Measurements from ENCODE around the gene CDC23.
"Not testable (repeated sequence)": the region's sequence is repeated elsewhere in the genome, so short reads cannot be mapped to it uniquely, and the experiment has no call there.

Gene CDC23

GRCh38 chr5:138213161-138214029, at the start of gene CDC23:
TSS of gene CDC23 (minus strand) at chr5:138213323. CDS start at chr5:138213312, 11 bp downstream.
- peak; percentile 98 for DNase-seq (ENCODE audit: low spot score)

- DNase-seq (ENCODE audit: low spot score): no peak
These were observed 45.7 kb upstream of the CDC23 start for GRCh38 chr5:138258704-138259292.

- DNase-seq (ENCODE audit: low spot score): no peak
These were observed 44.5 kb upstream of the CDC23 start for GRCh38 chr5:138257583-138257982.

- no peak for DNase-seq (ENCODE audit: low spot score)
These were observed 39.8 kb upstream of the CDC23 start for GRCh38 chr5:138252944-138253343.

- not testable (repeated sequence) for DNase-seq (ENCODE audit: low spot score)
These were observed 34.7 kb upstream of the CDC23 start for GRCh38 chr5:138247800-138248199.

- DNase-seq (ENCODE audit: low spot score): no peak
These were observed 33.7 kb upstream of the CDC23 start for GRCh38 chr5:138246822-138247221.

- DNase-seq (ENCODE audit: low spot score): no peak
These were observed 33.2 kb upstream of the CDC23 start for GRCh38 chr5:138246334-138246733.

- DNase-seq (ENCODE audit: low spot score): no peak
These were observed 32.6 kb upstream of the CDC23 start for GRCh38 chr5:138245717-138246116.

- DNase-seq (ENCODE audit: low spot score): peak; percentile 41
These were observed 30.7 kb upstream of the CDC23 start for GRCh38 chr5:138243794-138244193.

GRCh38 chr5:138241688-138242571, 28.8 kb upstream of the CDC23 start:
- no peak for DNase-seq (ENCODE audit: low spot score)

GRCh38 chr5:138240650-138241385, 27.7 kb upstream of the CDC23 start:
- DNase-seq (ENCODE audit: low spot score): no peak

GRCh38 chr5:138238034-138238433, 24.9 kb upstream of the CDC23 start:
- DNase-seq (ENCODE audit: low spot score): no peak

- DNase-seq (ENCODE audit: low spot score): no peak
These were observed 21.5 kb upstream of the CDC23 start for GRCh38 chr5:138234651-138235050.

- DNase-seq (ENCODE audit: low spot score): no peak
These were observed 20.2 kb upstream of the CDC23 start for GRCh38 chr5:138233280-138233679.

- no peak for DNase-seq (ENCODE audit: low spot score)
These were observed 18.0 kb upstream of the CDC23 start for GRCh38 chr5:138230981-138231589.

GRCh38 chr5:138230261-138230660, 17.1 kb upstream of the CDC23 start:
- DNase-seq (ENCODE audit: low spot score): no peak

GRCh38 chr5:138229387-138229786, 16.3 kb upstream of the CDC23 start:
- DNase-seq (ENCODE audit: low spot score): no peak

GRCh38 chr5:138226910-138227309, 13.8 kb upstream of the CDC23 start:
- DNase-seq (ENCODE audit: low spot score): no peak

GRCh38 chr5:138224712-138225111, 11.6 kb upstream of the CDC23 start:
- DNase-seq (ENCODE audit: low spot score): no peak

GRCh38 chr5:138223532-138223931, 10.4 kb upstream of the CDC23 start:
- DNase-seq (ENCODE audit: low spot score): no peak

- no peak for DNase-seq (ENCODE audit: low spot score)
These were observed 3.7 kb upstream of the CDC23 start for GRCh38 chr5:138216799-138217198.

- DNase-seq (ENCODE audit: low spot score): no peak
These were observed 329 bp downstream of the CDC23 start for GRCh38 chr5:138212828-138213160.

Data from globus pallidus (tissue), 1 donor.